ENCODE results near the gene PEX1.

DNA sequence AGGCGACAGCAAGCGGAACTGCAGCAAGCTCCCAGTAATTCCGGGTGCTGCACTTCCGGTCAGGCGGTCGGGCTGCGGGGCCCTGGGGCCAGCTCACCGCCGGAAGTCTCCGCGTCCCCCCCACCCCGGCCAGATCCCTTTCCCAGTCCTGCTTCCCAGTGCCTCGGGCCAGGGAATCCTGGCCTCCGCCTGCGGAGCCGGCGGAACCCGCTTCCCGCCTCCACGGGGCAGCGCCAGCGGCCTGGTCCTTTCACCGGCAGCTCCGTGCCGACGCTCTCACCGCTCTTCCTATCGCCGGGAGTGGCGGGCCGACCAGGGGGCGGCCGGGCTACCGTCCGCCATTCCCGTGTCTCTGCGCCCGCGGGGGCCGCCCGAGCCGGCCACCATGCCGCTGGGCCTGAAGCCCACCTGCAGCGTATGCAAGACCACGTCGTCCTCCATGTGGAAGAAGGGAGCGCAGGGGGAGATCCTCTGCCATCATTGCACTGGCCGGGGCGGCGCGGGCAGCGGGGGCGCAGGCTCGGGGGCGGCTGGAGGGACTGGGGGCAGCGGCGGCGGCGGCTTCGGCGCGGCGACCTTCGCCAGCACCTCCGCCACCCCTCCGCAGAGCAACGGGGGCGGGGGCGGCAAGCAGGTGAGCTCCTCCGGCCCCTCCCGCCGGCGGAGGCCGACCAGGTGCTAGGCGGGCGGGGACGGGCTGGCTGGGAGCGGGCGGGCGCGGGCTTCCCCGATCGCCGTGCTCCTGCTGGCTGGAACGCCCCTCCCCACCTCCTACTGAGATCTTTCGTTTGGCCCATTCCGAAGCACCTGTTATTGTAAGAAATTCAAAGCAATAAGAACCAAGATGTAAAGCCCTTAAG lies 80.7 kb downstream of the PEX1 start, which contains the start of gene GATAD1:
- TF ChIP-seq, protein P1, sequence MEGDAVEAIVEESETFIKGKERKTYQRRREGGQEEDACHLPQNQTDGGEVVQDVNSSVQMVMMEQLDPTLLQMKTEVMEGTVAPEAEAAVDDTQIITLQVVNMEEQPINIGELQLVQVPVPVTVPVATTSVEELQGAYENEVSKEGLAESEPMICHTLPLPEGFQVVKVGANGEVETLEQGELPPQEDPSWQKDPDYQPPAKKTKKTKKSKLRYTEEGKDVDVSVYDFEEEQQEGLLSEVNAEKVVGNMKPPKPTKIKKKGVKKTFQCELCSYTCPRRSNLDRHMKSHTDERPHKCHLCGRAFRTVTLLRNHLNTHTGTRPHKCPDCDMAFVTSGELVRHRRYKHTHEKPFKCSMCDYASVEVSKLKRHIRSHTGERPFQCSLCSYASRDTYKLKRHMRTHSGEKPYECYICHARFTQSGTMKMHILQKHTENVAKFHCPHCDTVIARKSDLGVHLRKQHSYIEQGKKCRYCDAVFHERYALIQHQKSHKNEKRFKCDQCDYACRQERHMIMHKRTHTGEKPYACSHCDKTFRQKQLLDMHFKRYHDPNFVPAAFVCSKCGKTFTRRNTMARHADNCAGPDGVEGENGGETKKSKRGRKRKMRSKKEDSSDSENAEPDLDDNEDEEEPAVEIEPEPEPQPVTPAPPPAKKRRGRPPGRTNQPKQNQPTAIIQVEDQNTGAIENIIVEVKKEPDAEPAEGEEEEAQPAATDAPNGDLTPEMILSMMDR (conservative IDR thresholded peaks at IDR 0.05 in 1 of 2, IDR thresholded peaks at IDR 0.05 in 1 of 2; ENCODE audit: low read depth in 1 of 2, low read length in 2 of 2) = peak; percentile 89 to 90
- no peak for TF ChIP-seq EZH2 (IDR thresholded peaks at IDR 0.05; ENCODE audit: low read length, missing control alignments)

Measured in fibroblast of lung (primary cell).